ENCODE measurements around the gene DGKI. TPM values are rescaled to one million over a fixed set of nuclear protein-coding genes. Genes with fewer than 3 reads are reported as not detected.

DGKI gene
- total and polyA plus RNA-seq, 2 of the 13 experiments (the other 11 are each of a cell fraction or from before 2014, with no cell fraction given) = 0.09 to 0.17 TPM

GRCh38 chr7:137480824-137481365 is 365.9 kb downstream of the DGKI start (continued):
- TF ChIP-seq NFAT5 (CRISPR knock-in tag; IDR thresholded peaks at IDR 0.05) = no peak
- TF ChIP-seq KLF12 (CRISPR knock-in tag; IDR thresholded peaks at IDR 0.05; ENCODE audit: borderline replicate concordance) = no peak
- no peak for TF ChIP-seq ADNP (CRISPR knock-in tag; IDR thresholded peaks at IDR 0.05)
- no peak for TF ChIP-seq TARDBP (CRISPR knock-in tag; IDR thresholded peaks at IDR 0.05)
- TF ChIP-seq ZNF503 (CRISPR knock-in tag; IDR thresholded peaks at IDR 0.05) = no peak
- TF ChIP-seq TAF15 (IDR thresholded peaks at IDR 0.05; ENCODE audit: low read depth, low read length, poor library complexity, severe bottlenecking) = no peak
- TF ChIP-seq NCOR1 (IDR thresholded peaks at IDR 0.05; ENCODE audit: borderline replicate concordance, low read length) = no peak
- no peak for TF ChIP-seq ZBTB14 (CRISPR knock-in tag; IDR thresholded peaks at IDR 0.05)
- TF ChIP-seq ZNF496 (CRISPR knock-in tag; IDR thresholded peaks at IDR 0.05; ENCODE audit: insufficient replicate concordance) = no peak
- TF ChIP-seq MXD1 (CRISPR knock-in tag; IDR thresholded peaks at IDR 0.05) = no peak
